HepG2 (cell line): ENCODE data around the gene SMKR1.

Source experiments
- CREM ChIP-seq, 2 experiments: sonication (generic) in 1 of 2; formaldehyde crosslinking in 1 of 2; IDR thresholded peaks; 2 replicates each; pipeline versions ENCODE4 v1.4.0 to v1.6.1; 2016 to 2020; ENCODE audit warnings: antibody characterized with exemption in 1 of 2, mild to moderate bottlenecking in 1 of 2, missing genetic modification reagents in 1 of 2
- NFRKB ChIP-seq: fragments of 450-650 bp; IDR thresholded peaks from 2 replicates; pipeline ENCODE4 v1.6.1; 2017
- POLR2A ChIP-seq, 2 experiments: IDR thresholded peaks; 2 replicates each; pipeline ENCODE4 v1.6.1; 2011; ENCODE audit warnings: low read depth in 2 of 2, low read length in 2 of 2, mild to moderate bottlenecking in 1 of 2, moderate library complexity in 1 of 2; ENCODE audit not compliant: insufficient read depth in 1 of 2
- POLR2AphosphoS5 ChIP-seq: IDR thresholded peaks from 2 replicates; pipeline ENCODE4 v1.6.1; 2012; ENCODE audit warnings: low read depth, low read length
- RARG ChIP-seq: sonication (generic); formaldehyde crosslinking; IDR thresholded peaks from 2 replicates; pipeline ENCODE4 v1.4.0; 2020; ENCODE audit warnings: low read depth, mild to moderate bottlenecking, missing genetic modification reagents
- RBM39 ChIP-seq: fragments of 200-400 bp; formaldehyde crosslinking; IDR thresholded peaks from one replicate; pipeline ENCODE4 v1.6.1; 2018; ENCODE audit warnings: antibody characterized with exemption, mild to moderate bottlenecking, low read depth, low read length; ENCODE audit not compliant: poor library complexity, severe bottlenecking
- SP1 ChIP-seq, 2 experiments: fragments of 450-650 bp in 1 of 2; sonication (generic) in 1 of 2; formaldehyde crosslinking in 1 of 2; IDR thresholded peaks; 2 replicates each; pipeline versions ENCODE4 v1.4.0 to v1.6.1; 2016 to 2020; ENCODE audit warnings: missing genetic modification reagents in 1 of 2
- ZNF230 ChIP-seq: sonication (generic); formaldehyde crosslinking; IDR thresholded peaks from 2 replicates; pipeline ENCODE4 v1.4.0; 2020; ENCODE audit warnings: mild to moderate bottlenecking, missing genetic modification reagents
- ZNF274 ChIP-seq: sonication (generic); formaldehyde crosslinking; IDR thresholded peaks from 2 replicates; pipeline ENCODE4 v1.5.1; 2020; ENCODE audit warnings: mild to moderate bottlenecking, missing genetic modification reagents
- ZSCAN30 ChIP-seq: sonication (generic); formaldehyde crosslinking; IDR thresholded peaks from 2 replicates; pipeline ENCODE4 v1.5.0; 2020; ENCODE audit warnings: mild to moderate bottlenecking, missing genetic modification reagents
- TF ChIP-seq, protein P1 (sequence below): sonication (generic); formaldehyde crosslinking; IDR thresholded peaks from 2 replicates; pipeline ENCODE4 v1.5.0; 2020; ENCODE audit warnings: mild to moderate bottlenecking, missing genetic modification reagents, moderate library complexity
- TF ChIP-seq, protein P2 (sequence below): sonication (generic); formaldehyde crosslinking; IDR thresholded peaks from 2 replicates; pipeline ENCODE4; 2020; ENCODE audit warnings: missing genetic modification reagents, mild to moderate bottlenecking, borderline replicate concordance
- TF ChIP-seq, protein P3 (sequence below): sonication (generic); formaldehyde crosslinking; conservative IDR thresholded peaks from 2 replicates; pipeline ENCODE4 v1.4.0; 2020; ENCODE audit warnings: missing genetic modification reagents

DNA sequence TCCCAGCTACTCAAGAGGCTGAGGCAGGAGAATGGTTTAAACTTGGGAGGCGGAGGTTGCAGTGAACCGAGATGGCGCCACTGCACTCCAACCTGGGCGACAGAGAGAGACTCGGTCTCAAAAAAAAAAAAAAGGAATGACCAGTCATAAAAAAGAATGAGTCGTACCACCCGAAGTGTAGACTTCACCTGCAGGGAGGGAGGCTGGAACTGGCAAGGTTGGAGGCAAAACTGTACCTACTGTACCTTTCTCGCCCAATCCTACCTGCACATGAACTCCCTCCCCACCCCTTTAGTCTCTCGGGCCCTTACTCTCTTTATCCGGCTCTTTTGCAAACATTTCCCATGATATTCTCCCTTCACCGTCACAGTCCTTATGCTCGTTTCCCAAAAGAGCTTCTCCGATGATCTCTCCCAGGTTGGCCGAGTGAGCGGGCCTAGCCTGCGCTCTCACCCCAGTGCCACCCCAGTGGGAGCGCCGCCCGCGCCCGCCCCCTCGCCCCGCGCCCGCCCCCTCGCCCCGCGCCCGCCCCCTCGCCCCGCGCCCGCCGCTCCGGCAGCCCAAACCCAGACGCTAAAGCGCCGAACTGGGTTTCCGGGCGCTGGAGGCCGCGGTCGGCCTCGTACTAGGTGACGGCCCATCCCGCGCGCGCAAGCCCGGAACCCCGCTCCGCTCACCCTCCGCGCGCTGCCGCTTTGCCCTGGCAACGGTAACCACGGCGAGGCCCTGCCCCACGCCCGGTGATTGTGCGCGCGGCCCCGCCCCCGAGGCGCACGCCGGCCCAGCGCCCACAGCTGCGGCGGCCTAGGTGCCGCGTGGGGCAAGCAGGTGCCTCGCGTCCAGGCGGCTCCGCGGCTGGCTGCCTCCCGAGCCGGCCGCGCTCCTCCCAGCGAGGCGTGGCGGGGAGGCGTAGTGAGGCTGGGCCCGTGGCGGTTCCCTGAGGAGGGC lies at the start of gene SMKR1:
- TF ChIP-seq CREM (IDR thresholded peaks at IDR 0.05) (no peak), CREM (CRISPR knock-in tag; IDR thresholded peaks at IDR 0.05) (no peak), POLR2A (IDR thresholded peaks at IDR 0.05; ENCODE audit: insufficient read depth in 1 of 2, low read depth in 2 of 2, low read length in 2 of 2) (no peak), ZNF230 (CRISPR knock-in tag) (no peak), RBM39 (no peak), SP1 (IDR thresholded peaks at IDR 0.05) (no peak), SP1 (CRISPR knock-in tag; IDR thresholded peaks at IDR 0.05) (no peak), POLR2AphosphoS5 (no peak), RARG (no peak), NFRKB (no peak), ZNF274 (CRISPR knock-in tag) (no peak), ZSCAN30 (CRISPR knock-in tag) (no peak)
- TF ChIP-seq, protein P1, sequence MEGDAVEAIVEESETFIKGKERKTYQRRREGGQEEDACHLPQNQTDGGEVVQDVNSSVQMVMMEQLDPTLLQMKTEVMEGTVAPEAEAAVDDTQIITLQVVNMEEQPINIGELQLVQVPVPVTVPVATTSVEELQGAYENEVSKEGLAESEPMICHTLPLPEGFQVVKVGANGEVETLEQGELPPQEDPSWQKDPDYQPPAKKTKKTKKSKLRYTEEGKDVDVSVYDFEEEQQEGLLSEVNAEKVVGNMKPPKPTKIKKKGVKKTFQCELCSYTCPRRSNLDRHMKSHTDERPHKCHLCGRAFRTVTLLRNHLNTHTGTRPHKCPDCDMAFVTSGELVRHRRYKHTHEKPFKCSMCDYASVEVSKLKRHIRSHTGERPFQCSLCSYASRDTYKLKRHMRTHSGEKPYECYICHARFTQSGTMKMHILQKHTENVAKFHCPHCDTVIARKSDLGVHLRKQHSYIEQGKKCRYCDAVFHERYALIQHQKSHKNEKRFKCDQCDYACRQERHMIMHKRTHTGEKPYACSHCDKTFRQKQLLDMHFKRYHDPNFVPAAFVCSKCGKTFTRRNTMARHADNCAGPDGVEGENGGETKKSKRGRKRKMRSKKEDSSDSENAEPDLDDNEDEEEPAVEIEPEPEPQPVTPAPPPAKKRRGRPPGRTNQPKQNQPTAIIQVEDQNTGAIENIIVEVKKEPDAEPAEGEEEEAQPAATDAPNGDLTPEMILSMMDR (CRISPR knock-in tag), result no peak
- TF ChIP-seq, protein P2, sequence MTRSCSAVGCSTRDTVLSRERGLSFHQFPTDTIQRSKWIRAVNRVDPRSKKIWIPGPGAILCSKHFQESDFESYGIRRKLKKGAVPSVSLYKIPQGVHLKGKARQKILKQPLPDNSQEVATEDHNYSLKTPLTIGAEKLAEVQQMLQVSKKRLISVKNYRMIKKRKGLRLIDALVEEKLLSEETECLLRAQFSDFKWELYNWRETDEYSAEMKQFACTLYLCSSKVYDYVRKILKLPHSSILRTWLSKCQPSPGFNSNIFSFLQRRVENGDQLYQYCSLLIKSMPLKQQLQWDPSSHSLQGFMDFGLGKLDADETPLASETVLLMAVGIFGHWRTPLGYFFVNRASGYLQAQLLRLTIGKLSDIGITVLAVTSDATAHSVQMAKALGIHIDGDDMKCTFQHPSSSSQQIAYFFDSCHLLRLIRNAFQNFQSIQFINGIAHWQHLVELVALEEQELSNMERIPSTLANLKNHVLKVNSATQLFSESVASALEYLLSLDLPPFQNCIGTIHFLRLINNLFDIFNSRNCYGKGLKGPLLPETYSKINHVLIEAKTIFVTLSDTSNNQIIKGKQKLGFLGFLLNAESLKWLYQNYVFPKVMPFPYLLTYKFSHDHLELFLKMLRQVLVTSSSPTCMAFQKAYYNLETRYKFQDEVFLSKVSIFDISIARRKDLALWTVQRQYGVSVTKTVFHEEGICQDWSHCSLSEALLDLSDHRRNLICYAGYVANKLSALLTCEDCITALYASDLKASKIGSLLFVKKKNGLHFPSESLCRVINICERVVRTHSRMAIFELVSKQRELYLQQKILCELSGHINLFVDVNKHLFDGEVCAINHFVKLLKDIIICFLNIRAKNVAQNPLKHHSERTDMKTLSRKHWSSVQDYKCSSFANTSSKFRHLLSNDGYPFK (CRISPR knock-in tag), result no peak
- TF ChIP-seq, protein P3, sequence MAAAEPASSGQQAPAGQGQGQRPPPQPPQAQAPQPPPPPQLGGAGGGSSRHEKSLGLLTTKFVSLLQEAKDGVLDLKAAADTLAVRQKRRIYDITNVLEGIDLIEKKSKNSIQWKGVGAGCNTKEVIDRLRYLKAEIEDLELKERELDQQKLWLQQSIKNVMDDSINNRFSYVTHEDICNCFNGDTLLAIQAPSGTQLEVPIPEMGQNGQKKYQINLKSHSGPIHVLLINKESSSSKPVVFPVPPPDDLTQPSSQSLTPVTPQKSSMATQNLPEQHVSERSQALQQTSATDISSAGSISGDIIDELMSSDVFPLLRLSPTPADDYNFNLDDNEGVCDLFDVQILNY (CRISPR knock-in tag), result no peak
